ENCODE measurements around the gene PTGER3. TPM values are rescaled to one million over a fixed set of nuclear protein-coding genes. Genes with fewer than 3 reads are reported as not detected.

PTGER3 gene
- total and polyA plus RNA-seq, 10 of the 15 experiments (the other 5 are each of a cell fraction or from before 2014, with no cell fraction given), result under 0.01 to 0.04 (median 0.02) TPM; not detected in 7

GRCh38 chr1:71080739-71081696 lies 33.4 kb upstream of the PTGER3 start, which contains the start of gene ZRANB2 (continued):
- TF ChIP-seq, protein P1, sequence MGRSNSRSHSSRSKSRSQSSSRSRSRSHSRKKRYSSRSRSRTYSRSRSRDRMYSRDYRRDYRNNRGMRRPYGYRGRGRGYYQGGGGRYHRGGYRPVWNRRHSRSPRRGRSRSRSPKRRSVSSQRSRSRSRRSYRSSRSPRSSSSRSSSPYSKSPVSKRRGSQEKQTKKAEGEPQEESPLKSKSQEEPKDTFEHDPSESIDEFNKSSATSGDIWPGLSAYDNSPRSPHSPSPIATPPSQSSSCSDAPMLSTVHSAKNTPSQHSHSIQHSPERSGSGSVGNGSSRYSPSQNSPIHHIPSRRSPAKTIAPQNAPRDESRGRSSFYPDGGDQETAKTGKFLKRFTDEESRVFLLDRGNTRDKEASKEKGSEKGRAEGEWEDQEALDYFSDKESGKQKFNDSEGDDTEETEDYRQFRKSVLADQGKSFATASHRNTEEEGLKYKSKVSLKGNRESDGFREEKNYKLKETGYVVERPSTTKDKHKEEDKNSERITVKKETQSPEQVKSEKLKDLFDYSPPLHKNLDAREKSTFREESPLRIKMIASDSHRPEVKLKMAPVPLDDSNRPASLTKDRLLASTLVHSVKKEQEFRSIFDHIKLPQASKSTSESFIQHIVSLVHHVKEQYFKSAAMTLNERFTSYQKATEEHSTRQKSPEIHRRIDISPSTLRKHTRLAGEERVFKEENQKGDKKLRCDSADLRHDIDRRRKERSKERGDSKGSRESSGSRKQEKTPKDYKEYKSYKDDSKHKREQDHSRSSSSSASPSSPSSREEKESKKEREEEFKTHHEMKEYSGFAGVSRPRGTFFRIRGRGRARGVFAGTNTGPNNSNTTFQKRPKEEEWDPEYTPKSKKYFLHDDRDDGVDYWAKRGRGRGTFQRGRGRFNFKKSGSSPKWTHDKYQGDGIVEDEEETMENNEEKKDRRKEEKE (IDR thresholded peaks at IDR 0.05), result no peak
- peak; percentile 72 for TF ChIP-seq POLR2AphosphoS2 (IDR thresholded peaks at IDR 0.05; ENCODE audit: low read depth, low read length)
- TF ChIP-seq ZNF384 (IDR thresholded peaks at IDR 0.05; ENCODE audit: borderline replicate concordance, low read depth, low read length), result no peak
- peak; percentile 88 for TF ChIP-seq TAF1 (IDR thresholded peaks at IDR 0.05; ENCODE audit: borderline replicate concordance, low read depth, low read length)
- no peak for TF ChIP-seq EZH2 (IDR thresholded peaks at IDR 0.05; ENCODE audit: borderline replicate concordance, control insufficient read depth, low read depth, low read length)
- TF ChIP-seq TARDBP (IDR thresholded peaks at IDR 0.05; ENCODE audit: borderline replicate concordance), result no peak
- TF ChIP-seq ZBED1 (IDR thresholded peaks at IDR 0.05; ENCODE audit: borderline replicate concordance), result no peak
- no peak for TF ChIP-seq MTA2 (IDR thresholded peaks at IDR 0.05; ENCODE audit: low read depth)
- TF ChIP-seq SREBF2 (IDR thresholded peaks at IDR 0.05; ENCODE audit: low read length), result no peak
- peak in 1 of 2 experiments; percentile 5; a peak in 1 of 4 replicates for TF ChIP-seq IKZF2 (IDR thresholded peaks at IDR 0.05)
- peak; percentile 90 for TF ChIP-seq GABPA (IDR thresholded peaks at IDR 0.05; ENCODE audit: low read depth)
- no peak for TF ChIP-seq FOS (IDR thresholded peaks at IDR 0.05; ENCODE audit: borderline replicate concordance, extremely low read depth, insufficient read length)
- TF ChIP-seq, protein P2, sequence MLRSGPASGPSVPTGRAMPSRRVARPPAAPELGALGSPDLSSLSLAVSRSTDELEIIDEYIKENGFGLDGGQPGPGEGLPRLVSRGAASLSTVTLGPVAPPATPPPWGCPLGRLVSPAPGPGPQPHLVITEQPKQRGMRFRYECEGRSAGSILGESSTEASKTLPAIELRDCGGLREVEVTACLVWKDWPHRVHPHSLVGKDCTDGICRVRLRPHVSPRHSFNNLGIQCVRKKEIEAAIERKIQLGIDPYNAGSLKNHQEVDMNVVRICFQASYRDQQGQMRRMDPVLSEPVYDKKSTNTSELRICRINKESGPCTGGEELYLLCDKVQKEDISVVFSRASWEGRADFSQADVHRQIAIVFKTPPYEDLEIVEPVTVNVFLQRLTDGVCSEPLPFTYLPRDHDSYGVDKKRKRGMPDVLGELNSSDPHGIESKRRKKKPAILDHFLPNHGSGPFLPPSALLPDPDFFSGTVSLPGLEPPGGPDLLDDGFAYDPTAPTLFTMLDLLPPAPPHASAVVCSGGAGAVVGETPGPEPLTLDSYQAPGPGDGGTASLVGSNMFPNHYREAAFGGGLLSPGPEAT (IDR thresholded peaks at IDR 0.05; ENCODE audit: low read depth), result peak; percentile 89
- no peak for TF ChIP-seq KAT2A (conservative IDR thresholded peaks at IDR 0.05; ENCODE audit: control insufficient read depth, low read depth, low read length)
- peak; percentile 93 for TF ChIP-seq YY1 (IDR thresholded peaks at IDR 0.05; ENCODE audit: low read depth, low read length)
- TF ChIP-seq ZBTB33 (IDR thresholded peaks at IDR 0.05), result no peak; the same call in 1 of the 2 replicates
- TF ChIP-seq TCF12 (IDR thresholded peaks at IDR 0.05; ENCODE audit: low read depth, low read length), result no peak
- no peak for TF ChIP-seq ZNF217 (IDR thresholded peaks at IDR 0.05)
- TF ChIP-seq ZNF274 (IDR thresholded peaks at IDR 0.05; ENCODE audit: insufficient read depth, insufficient read length), result no peak

Data from GM12878 (cell line).